AG10803 (cell line): Measurements from ENCODE around the gene DOCK4.

Source experiments
- DNase-seq: peaks from one replicate; pipeline ENCODE4 v3.0.0; 2010; ENCODE audit warnings: low read depth
- H3K4me3 ChIP-seq: 2 replicates; pipeline ENCODE4 v1.5.1; 2011; ENCODE audit warnings: mild to moderate bottlenecking, low read length, control low read depth
- TF ChIP-seq, protein P1 (sequence below): conservative IDR thresholded peaks from 2 replicates; pipeline ENCODE4 v1.5.1; 2011; ENCODE audit warnings: mild to moderate bottlenecking, low read length, control low read depth, inconsistent platforms

Gene DOCK4

DNA sequence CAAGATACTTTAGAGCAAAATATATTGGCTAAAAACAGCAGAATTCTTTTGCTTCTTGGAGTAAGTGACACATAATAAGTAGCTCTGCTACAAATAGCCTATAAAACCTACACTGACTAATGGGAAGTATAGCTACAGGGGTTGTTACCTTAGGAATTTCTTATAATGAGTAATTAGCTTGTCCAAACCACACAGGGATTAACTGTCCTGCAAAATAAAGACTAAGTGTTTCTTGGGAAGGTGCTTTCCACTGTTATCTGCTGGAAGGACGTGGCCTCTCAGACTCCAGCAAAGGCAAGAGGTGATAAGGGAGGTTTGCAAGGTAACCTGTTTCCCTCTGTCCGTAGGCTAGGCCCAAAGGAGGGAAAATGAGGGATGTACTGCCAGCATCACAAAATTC, 302.4 kb downstream of the DOCK4 start:
- H3K4me3 ChIP-seq, result no peak overlapping the region
- TF ChIP-seq, protein P1, sequence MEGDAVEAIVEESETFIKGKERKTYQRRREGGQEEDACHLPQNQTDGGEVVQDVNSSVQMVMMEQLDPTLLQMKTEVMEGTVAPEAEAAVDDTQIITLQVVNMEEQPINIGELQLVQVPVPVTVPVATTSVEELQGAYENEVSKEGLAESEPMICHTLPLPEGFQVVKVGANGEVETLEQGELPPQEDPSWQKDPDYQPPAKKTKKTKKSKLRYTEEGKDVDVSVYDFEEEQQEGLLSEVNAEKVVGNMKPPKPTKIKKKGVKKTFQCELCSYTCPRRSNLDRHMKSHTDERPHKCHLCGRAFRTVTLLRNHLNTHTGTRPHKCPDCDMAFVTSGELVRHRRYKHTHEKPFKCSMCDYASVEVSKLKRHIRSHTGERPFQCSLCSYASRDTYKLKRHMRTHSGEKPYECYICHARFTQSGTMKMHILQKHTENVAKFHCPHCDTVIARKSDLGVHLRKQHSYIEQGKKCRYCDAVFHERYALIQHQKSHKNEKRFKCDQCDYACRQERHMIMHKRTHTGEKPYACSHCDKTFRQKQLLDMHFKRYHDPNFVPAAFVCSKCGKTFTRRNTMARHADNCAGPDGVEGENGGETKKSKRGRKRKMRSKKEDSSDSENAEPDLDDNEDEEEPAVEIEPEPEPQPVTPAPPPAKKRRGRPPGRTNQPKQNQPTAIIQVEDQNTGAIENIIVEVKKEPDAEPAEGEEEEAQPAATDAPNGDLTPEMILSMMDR, result no peak
- DNase-seq, result no peak

GRCh38 chr7:111903016-111903415, 303.2 kb downstream of the DOCK4 start:
- no peak overlapping the region for H3K4me3 ChIP-seq
- no peak for DNase-seq
- TF ChIP-seq, protein P1, result no peak

DNA sequence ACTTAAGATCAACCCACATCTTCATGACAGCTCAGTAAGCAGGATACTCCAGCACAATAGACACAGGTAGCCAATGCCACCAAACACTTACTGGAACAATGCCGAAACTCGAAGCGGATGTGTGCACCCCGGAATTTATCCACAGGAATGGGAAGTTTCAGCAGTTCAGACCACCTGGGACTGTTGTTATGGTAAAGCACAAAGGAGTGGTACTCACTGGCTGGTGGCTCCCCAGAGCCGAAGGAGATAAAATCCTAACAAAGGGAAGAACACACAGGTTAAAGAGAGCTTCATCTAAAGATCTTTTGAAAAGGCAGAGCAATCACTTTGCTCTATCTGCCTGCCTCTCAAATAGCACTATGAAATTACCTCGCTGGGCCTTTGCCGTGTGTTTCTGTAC, 305.9 kb downstream of the DOCK4 start:
- no peak overlapping the region for H3K4me3 ChIP-seq
- DNase-seq, result no peak
- TF ChIP-seq, protein P1, result no peak

GRCh38 chr7:111895049-111895448, 311.1 kb downstream of the DOCK4 start:
- TF ChIP-seq, protein P1, result no peak
- no peak for DNase-seq
- H3K4me3 ChIP-seq, result no peak overlapping the region

GRCh38 chr7:111894518-111894917, 311.7 kb downstream of the DOCK4 start:
- TF ChIP-seq, protein P1, result no peak
- H3K4me3 ChIP-seq, result no peak overlapping the region
- no peak for DNase-seq

DNA sequence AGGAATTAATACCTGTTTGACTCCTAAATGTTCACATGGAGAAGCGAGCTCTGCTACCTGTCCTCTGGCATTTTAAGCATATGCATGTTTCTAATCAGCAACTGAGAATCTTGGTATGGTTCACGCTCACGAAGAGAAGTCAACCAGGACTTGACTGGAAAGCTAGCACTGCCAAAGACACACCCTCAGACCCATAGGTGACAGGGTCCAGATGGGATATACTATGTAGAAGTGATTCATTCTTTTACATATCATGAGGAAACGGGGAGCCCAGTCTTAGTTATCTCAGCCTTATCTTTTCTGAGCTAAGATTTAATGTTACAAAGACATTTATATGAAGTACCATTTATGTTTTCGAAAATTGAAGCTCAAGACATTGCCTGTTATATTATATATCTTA, 313.0 kb downstream of the DOCK4 start:
- H3K4me3 ChIP-seq, result no peak overlapping the region
- TF ChIP-seq, protein P1, result no peak
- no peak for DNase-seq

- no peak overlapping the region for H3K4me3 ChIP-seq
- DNase-seq, result no peak
- TF ChIP-seq, protein P1, result no peak
These were observed 313.6 kb downstream of the DOCK4 start for GRCh38 chr7:111892588-111892987.
